ENCODE measurements around the gene S100A7.

GRCh38 chr1:153447498-153448170, 12.8 kb downstream of the S100A7 start:
- TF ChIP-seq CTCF (conservative IDR thresholded peaks at IDR 0.05; ENCODE audit: low read length) (no peak), EZH2phosphoT487 (IDR thresholded peaks at IDR 0.05; ENCODE audit: borderline replicate concordance) (no peak)

Measured in Loucy (cell line).